AML-193 (cell line): Measurements from ENCODE around the gene PSEN1.

Source experiments
- DNase-seq, 2 experiments: peaks; one replicate each; lab custom pipeline; 2025; lab: John Stamatoyannopoulos, UW

The PSEN1 gene

DNA sequence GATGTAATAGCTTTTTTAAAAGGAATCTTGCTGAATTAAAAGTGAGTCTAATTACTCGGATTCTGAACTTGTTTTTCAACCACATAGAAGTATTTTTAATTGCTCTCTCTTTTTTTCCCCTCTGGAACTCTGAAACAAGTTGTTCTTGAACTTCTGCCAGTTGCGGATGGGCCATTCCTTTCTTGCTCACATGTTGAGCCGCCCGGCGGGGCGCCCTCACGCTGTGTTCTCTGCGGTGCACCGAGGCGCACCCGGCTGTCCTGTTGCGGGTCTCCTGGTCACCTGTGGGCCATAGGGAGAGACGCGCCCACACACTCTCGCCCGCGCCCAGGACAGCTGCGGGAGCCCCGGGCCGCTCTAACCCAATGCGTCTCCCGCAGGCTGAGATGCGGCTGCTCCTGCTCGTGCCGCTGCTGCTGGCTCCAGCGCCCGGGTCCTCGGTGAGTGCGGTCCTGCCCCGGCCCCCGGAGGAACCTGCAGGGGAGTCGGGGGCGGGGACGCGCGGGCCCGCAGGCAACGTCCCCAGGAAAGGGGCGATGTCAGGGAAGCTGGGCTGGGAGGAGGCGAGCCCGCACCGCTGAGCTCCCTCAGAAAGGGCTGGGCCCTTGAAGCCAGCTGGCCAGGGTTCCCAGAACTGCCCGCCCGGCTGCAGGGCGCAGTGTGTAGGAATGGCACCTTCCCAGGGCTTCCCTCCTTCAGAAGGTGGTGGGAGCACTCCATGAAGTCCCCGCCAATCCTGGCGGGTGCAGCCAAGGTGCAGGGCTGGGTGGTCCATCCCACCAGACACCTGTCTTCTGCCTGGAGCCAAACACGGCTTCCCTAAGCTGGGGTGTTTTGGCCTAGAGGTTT lies 103.3 kb downstream of the PSEN1 start:
- DNase-seq = no peak

DNA sequence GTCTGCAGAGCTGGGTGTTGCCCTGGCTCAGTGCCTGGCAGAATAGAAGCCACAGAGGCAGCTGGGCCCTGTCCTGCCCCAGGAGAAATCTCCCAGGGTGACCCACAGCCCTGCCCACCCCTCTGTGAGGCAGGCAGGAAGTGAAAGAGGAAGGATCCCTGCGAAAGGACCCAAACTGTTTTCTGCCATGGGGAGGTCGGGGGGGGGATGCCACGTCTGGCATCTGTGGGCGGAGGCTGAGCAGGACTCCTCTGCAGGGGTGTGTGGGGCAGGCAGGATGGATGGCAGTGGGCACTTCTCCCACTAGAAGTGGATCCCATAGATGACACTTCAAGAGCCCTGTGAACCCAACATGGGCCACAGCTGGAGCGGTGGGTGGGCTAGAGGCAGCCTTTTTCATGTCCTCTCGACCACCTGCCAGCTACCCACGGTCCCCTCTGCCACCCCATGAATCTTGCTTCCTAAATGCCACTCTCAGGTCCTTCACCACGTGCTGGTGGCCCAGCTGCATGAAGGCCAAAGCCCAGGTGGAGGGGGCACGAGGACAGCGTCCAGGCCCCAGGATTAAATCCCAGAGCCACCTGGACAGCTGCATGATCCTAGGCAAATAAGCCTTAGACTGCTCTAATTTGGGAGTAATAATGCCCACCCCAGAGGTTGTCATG lies 104.6 kb downstream of the PSEN1 start:
- DNase-seq = peak; percentile 4 to 9

DNA sequence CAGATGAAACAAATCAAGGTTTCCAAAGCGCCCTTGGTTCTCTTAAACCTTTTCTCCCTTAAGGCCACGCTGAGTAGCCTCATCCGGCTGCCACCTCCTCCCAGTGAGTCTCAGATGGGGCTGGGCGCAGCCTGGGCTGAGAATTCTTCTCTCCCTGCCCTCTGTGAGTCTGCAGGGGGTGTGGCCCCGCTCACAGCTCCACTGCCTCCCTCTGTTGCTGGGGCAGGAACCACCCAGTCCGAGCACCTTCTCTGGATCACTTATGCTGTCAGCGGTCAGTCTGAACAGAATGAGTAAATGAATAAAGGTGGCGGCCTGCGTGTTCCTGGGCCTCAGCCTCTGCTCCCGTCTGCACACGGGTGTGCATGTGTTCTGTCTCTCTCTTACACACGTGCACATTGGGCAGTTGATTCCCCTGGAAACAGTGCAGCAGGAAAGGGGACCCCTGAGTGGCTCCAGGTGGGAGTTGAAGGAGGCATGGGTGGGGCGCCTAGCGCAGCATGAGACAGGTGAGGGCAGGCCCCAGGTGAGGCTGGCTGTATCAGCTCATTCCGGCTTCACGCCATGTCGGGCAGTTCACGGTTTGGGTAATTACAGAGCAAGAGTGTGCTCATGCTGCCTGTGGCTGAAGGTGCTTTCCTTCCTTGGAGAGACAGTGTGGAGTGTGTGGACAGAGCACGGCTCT lies 105.3 kb downstream of the PSEN1 start:
- DNase-seq = no peak

DNA sequence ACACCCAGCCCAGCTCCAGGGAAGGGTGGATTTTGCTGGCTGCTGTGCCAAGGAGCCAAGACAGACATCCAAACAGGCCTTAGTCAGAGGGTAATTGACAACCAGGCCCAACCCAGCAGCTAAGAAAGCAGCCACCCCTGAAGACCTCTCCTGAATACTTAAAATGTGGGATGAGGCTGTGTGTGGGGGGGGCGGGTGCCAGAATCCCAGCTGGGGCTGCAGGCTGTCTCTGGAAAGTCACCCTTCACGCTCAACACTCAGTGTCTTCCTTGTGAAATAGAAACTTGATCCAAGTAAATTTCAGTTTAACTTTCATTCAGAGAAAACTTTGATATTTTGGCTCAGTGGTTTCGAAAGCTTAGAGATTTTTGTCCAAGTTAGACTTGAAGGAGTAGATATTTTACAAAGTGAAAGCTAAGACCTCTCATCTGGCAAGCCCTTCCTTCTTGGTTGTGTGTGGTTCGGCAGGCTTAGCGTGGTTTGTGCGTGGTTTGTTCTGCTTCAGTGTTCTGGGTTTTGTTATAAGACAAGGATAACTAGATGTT lies 106.1 kb downstream of the PSEN1 start:
- no peak for DNase-seq

DNA sequence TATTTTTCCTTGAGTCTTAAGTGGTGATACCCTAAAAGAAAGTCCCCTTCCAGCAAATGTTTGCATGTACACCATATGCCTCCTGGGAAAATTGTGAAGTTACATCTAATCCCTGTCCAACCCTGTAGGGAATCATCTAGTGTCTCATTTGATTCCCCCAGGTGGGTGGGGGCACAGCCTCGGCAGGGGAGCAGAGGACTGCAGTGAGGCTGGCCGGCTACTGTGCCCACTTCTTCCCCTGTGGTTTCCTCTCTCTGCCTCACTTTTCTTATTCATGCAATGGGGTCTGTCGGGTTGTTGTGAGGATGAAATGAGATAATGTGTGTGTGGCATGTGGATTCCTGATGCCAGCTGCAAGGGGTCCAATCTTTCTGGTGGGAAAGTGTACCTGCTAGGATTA lies 107.0 kb downstream of the PSEN1 start:
- DNase-seq = no peak

DNA sequence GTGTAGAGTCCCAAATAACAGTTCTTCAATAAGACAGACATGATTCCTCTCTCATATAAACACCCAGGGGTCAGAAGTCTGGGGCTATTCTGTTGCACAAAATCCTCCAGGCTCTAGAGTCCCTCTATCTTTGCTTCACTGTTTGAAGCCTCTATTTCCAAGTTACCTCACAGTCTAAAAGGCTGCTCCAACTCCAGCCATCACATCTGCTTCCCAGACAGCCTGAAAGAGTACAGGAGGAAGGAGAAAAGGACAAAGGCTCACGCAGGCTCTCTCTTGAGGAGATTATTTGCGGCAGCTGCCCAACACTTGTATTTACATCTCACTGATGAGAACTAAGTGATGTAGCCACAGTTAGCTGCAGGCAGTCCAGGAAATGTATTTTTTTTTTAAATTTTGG lies 107.4 kb downstream of the PSEN1 start:
- no peak for DNase-seq

DNA sequence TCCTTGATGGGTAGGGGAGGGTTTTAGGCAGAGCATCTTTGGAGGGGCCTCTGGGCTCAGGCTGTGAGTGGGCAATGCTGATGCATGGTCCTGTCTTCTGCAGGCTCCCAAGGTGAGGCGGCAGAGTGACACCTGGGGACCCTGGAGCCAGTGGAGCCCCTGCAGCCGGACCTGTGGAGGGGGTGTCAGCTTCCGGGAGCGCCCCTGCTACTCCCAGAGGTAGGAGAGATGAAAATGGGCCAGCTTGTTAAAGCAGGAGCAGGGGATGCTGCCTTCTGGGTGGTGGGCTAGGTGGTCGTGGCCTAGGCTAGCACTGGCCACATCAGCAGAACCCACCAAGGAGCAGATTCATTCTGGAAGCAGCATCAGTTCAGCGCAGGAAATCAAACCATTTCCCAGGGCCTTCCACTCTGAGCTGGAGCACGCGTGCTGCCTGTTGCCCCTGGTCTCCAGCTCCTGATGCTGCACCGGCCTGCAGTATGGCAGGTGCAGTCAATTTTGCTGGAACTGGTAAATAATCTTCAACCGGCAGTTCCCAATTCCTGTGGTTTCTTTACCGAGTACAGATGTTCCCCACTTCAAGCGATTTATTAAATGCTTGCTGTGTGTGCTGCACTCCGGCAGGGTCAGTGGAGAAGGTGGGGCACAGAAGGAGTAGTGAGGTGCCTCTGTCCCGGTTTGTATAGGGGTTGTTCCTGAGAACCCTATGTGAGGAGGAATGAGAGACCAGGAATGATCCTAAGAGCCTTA lies 108.4 kb downstream of the PSEN1 start:
- no peak for DNase-seq

DNA sequence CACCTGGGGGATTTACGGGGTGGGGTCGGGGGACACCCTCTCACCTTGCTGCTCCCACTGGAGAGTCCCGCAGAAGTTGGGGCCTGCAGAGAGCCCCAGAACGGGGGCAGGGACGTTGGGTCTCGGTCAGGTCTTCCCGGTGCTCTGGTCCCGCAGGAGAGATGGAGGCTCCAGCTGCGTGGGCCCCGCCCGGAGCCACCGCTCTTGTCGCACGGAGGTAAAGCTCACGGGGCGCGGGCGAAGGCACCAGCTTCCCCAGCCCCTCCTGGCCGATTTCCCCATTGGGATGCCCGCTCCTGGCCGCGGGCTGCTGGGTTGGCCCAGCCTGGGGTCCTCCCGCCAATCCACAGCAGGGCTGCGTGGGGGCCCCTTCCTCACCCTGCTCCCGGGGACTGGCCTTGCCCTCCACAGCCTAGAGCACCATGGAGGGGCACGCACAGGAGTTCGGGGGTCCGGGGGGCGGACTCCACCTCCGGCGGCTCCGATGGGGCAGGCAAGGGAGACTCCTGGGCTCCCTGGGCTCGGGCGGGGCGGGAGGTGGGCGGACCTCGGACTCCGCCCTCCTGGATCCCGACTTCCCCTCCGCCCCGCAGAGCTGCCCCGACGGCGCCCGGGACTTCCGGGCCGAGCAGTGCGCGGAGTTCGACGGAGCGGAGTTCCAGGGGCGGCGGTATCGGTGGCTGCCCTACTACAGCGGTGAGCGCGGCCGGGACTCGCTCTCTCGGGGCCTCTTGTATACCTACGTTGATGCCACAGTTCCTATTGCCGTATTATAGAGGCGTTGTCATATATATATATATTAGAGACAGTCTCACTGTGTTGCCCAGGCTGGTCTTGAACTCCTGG lies 109.4 kb downstream of the PSEN1 start:
- peak; percentile 60 to 65 for DNase-seq

DNA sequence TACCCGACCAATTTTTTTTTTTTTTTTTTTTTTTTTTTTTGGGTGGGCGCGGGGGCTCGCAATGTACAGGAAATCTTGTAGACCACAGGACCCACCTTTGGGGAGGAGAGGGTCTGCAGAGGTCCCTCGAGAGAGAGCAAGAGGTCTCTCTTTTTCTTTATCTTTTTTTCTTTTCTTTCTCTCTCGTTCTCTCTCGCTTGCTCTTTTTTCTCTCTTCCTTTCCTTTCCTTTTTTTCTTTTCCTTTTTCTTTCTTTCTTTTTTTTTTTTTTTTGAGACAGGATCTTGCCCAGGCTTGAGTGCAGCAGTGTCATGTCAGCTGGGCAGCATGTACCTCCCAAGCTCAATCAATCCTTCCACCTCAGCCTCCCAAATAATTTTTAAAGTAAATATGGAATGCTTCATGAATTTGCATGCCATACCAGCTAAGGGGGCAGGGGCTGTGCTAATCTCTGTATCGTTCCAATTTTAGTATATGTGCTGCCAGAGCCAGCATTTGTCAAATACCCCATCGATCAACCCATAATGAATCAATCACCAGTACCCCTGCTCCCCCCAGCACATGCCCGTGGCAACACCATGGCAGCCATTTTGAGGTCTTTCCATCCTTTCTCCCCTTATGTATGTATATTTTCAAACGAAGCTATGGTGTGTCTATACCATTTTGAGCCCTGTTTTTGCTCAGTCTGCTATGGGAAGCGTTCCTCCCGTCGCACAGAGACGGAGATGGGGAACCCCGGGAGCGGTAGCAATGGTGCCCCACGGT lies 110.3 kb downstream of the PSEN1 start:
- DNase-seq = no peak

DNA sequence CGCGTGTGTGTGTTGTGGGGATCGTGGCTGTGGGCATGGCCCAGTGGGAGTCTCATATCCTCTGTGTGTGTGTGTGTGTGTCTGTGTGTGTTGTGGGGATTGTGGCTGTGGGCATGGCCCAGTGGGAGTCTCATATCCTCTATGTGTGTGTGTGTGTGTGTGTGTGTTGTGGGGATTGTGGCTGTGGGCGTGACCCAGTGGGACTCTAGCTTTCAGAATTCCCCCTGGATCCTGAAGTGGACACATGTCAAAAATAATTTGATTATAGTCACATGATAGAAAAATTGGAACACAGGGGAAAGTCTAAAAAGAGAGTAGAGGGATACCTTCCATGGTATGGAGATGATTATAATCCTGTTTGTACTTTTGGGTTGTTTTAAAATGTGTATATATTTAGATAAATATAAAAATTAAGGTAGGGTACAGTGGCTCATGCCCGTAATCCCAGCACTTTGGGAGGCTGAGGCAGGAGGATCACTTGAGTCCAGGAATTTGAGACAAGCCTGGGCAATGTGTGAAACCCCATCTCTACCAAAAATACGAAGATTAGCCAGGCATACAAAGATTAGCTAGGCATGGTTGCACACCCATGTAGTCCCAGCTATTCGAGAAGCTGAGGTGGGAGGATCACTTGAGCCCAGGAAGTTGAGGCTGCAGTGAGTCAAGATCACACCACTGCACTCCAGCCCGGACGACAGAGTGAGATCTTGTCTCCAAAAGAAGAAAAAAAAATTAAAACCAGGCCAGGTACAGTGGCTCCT lies 112.0 kb downstream of the PSEN1 start:
- peak in 1 of 2 experiments; percentile 14 for DNase-seq

DNA sequence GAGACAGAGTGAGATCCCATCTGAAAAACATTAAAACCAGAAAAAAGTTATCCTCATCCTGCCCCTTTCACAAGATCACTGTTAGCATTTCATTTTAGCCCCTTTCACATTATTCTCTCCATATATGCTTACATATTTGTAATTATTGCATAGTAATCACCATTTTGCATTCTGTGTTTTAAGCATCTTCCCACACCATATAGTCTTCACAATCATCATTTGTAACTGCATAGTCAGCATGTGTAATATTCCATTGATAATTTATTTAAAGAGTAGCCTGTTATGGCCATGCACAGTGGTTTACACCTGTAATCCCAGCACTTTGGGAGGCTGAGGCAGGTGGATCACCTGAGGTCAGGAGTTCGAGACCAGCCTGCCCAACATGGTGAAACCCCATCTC lies 112.8 kb downstream of the PSEN1 start:
- no peak for DNase-seq

DNA sequence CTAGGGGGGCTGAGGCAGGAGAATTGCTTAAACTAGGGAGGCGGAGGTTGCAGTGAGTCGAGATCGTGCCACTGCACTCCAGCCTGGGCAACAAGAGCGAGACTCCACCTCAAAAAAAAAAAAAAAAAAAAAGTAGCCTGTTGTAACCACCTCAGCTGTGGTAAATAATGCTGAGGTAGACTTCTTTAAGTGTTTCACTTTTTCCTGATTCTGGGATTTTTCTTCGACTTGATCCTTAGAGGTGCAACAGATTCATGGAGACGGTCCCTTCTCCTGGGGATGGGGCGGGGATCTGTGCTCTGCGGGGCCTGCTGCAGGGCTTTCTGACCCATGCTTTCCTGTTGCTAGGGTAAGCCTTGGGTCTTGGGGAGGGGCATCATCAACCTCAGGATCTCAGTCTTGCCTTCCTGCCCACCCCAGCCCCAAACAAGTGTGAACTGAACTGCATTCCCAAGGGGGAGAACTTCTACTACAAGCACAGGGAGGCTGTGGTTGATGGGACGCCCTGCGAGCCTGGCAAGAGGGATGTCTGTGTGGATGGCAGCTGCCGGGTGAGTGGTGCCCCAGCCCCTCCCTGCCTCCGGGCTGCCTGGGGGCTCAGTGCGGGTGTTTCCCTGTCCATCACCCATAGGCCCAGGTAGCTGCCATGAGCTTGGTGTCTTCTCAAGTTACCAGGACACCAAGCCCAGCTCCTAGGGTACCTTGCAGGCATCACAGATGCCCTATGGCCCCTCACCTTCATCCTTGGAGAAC lies 113.4 kb downstream of the PSEN1 start:
- no peak for DNase-seq

DNA sequence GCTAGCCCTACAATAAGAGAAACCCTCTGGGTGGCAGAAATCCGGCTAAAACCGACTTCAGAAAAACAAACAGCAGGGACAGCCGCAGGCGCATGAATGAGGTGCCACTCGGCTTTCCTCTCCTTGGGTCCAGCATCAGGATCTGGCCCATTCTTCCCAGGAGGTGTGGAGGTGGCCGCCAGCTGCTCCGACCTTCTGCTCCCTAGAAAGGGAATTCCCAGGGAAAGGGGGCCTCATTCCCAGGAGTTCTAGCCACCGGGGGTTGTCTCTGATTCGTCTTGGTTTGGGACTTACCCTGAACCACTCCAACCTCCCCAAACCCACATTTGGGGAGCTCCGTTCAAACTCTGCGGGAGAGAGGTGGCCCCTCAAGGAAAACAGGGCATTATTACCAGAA lies 114.0 kb downstream of the PSEN1 start:
- DNase-seq = no peak

DNA sequence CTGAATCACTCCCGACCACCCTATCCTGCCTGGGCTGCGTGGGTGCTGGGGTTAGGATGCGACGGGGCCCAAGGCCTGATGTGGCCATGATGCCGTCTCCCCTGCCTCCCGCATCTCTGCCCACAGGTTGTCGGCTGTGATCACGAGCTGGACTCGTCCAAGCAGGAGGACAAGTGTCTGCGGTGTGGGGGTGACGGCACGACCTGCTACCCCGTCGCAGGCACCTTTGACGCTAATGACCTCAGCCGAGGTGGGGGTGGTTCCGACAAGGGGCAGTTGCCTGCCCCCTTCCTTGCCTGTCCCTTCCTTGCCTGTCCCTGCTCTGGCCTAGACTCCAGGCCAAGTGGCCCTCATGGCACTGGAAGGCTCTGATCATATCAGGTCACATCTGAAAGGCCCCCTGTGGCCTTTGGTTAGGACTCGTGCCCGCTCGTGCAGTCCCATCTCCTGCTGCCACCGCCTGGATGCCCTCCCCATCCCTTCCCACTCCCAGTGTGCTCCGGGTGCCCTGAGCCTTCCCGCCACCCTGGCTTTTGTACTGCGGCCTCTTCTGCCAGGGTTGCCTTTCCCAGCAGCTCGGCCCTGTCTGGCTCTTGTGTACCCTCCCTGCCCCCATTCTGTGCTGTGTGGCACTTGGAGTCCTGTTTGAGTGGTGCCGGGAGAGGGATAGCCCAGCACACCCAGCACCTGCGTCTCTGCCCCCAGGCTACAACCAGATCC lies 114.6 kb downstream of the PSEN1 start:
- no peak for DNase-seq

DNA sequence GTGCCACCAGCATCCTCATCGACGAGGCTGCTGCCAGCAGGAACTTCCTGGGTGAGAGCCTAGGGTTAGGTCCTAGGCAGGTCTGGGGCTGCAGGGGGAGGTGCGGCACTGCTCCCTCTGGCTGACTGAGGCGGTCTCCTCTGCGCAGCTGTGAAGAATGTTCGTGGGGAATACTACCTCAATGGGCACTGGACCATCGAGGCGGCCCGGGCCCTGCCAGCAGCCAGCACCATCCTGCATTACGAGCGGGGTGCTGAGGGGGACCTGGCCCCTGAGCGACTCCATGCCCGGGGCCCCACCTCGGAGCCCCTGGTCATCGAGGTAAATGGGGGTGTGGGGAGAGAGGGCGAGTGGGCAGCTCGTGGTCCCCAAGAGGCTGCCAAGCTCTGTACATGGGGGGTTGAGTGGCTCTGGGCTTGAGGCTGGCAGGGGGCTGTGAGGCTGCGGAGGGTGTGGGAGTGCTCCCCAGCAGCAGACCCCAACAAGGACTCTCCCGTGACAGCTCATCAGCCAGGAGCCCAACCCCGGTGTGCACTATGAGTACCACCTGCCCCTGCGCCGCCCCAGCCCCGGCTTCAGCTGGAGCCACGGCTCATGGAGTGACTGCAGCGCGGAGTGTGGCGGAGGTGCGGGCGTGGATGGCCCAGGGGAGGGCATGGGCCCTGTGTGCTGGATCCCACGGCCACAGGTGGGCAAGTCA lies 115.4 kb downstream of the PSEN1 start:
- DNase-seq = no peak

DNA sequence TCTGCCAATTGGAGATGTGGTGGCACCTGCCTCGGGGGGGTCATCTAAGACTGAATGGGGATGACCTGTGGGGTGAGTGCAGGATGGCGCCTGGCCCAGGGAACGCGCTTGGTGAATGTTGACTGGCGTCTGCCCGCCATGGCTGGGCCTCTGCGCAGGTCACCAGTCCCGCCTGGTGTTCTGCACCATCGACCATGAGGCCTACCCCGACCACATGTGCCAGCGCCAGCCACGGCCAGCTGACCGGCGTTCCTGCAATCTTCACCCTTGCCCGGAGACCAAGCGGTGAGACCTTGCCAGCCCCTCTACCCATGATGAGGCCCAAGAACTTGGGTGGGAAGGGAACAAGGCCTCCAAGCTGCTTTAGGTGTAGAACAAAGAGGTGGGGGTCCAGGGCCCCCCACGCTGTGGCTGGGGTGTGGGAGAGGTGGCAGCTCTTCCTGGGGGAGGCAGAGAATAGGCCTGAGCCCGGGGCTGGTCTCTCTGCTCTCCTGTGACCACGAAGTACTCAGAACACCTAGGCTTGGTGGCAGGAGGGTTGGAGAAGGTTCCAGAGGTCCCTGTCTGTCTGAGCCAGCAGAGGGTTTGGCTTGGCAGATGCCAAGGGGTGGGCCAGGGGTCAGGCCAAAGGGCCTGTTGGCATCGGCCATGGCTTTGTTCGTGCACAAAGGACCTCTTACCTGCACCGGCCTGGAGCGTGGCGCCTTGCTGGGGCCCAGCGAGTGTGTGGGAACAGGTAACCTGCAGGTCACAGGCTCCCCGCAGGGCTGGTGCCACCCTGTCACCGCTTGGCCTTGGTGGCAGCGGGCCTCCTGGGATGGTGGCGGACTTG lies 116.4 kb downstream of the PSEN1 start:
- no peak for DNase-seq

DNA sequence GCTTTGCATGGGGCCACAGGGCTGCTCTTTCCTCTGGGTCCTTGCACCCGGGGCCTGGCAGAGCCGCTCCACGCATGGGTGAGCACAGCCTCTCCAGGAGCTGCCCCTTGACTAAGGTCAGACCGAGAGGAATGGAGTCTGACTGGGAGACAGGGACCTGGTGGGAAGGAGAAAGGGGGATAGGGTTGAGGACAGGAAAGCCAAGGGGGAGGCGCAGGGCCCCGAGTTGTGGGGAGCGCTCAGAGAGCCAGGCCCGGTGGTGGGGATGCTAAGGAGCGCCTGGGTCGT lies 117.0 kb downstream of the PSEN1 start:
- DNase-seq = no peak
